H1 (cell line): ENCODE data around the gene RPS19. TPM values are rescaled to one million over a fixed set of nuclear protein-coding genes. Genes with fewer than 3 reads are reported as not detected.

Experiments
- ATF2 ChIP-seq: IDR thresholded peaks from 2 replicates; pipeline ENCODE4 v1.6.1; 2012; ENCODE audit warnings: low read length, inconsistent platforms
- EGR1 ChIP-seq: IDR thresholded peaks from 2 replicates; pipeline ENCODE4 v1.6.1; 2011; ENCODE audit warnings: low read depth, low read length, borderline replicate concordance
- SUZ12 ChIP-seq: fragments of 200-600 bp; sonication (generic); IDR thresholded peaks from 2 replicates; pipeline ENCODE4 v1.6.1; 2012; ENCODE audit warnings: mild to moderate bottlenecking, inconsistent platforms, low read length, moderate library complexity, mixed read lengths
- polyA plus RNA-seq, 7 experiments: library from polyadenylated mRNA; depleted of rRNA in 3 of 7; stranded (reverse) in 5 of 7; unstranded in 2 of 7; fragments of >200 nt in 5 of 7; fragments of 200-250 nt in 2 of 7; gene quantifications; 1 replicate in 5 of 7; 2 replicates in 1 of 7; 4 replicates in 1 of 7; pipeline versions ENCODE4 v1.2.1 to v1.2.3, GENCODE V29; 2011 to 2013; ENCODE audit warnings: missing spikeins in 2 of 7, mixed read lengths in 2 of 7
- total RNA-seq: library from RNA; stranded (reverse); fragmentation: NEBNext Ultra II Directional; extraction: Animal tissue kit (Norgen Biotek cat#: 25700); gene quantifications from 2 replicates; pipeline ENCODE4 v1.2.1, GENCODE V29; 2021

Gene RPS19
- total and polyA plus RNA-seq, 2 of the 8 experiments (the other 6 are each of a cell fraction or from before 2014, with no cell fraction given): 2,817 to 5,751 TPM

- TF ChIP-seq ATF2 (no peak), SUZ12 (peak; percentile 45), EGR1 (0 out of 2 replicates have a peak, but pooled peaks have one; percentile 46)
- TF ChIP-seq, all 59 proteins: peak for 4
These were observed 53.7 kb downstream of the RPS19 start (continued) for GRCh38 chr19:41913538-41914423.
